Measurements from ENCODE around the gene KLRF1.

Gene KLRF1

GRCh38 chr12:9829483-9829882, 2.2 kb downstream of the KLRF1 start:
- H3K9me3 Mint-ChIP-seq = no peaks in the 10 kb centered on the region
- H3K36me3 Mint-ChIP-seq (ENCODE audit: low read depth) = no peaks in the 10 kb centered on the region
- H3K27me3 Mint-ChIP-seq (ENCODE audit: low read depth) = peaks cover 32% of the 10 kb centered on the region
- no peak overlapping the region for H3K4me3 Mint-ChIP-seq
- H3K27ac Mint-ChIP-seq = no peak overlapping the region
- no peak for DNase-seq (ENCODE audit: low spot score)
- no peaks in the 10 kb centered on the region for H3K4me1 Mint-ChIP-seq (ENCODE audit: low read depth)

DNA sequence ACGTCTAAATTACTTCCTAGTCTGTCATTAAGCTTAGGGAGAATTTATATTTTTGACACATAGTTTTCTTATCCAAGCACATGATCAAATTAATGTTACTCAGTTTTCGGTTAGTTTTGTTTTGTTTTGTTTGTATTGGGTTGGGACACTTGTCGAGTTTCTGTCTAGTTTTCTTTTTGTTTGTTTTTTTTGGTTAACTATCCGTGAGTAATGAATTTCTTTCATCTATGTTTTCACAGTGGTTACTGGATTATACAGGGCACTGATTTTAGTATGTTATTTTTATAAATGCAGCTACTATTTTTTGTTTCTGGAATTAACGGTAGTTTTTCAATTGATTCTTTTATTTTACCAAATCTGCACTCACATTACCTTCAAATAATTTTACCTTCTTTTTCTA, 2.7 kb downstream of the KLRF1 start:
- DNase-seq (ENCODE audit: low spot score) = no peak
- H3K4me3 Mint-ChIP-seq = no peak overlapping the region
- no peaks in the 10 kb centered on the region for H3K9me3 Mint-ChIP-seq
- H3K27me3 Mint-ChIP-seq (ENCODE audit: low read depth) = peaks cover 27% of the 10 kb centered on the region
- H3K4me1 Mint-ChIP-seq (ENCODE audit: low read depth) = no peaks in the 10 kb centered on the region
- no peak overlapping the region for H3K27ac Mint-ChIP-seq
- no peaks in the 10 kb centered on the region for H3K36me3 Mint-ChIP-seq (ENCODE audit: low read depth)

GRCh38 chr12:9831720-9832119, 4.4 kb downstream of the KLRF1 start:
- H3K27me3 Mint-ChIP-seq (ENCODE audit: low read depth) = peaks cover 13% of the 10 kb centered on the region
- no peaks in the 10 kb centered on the region for H3K9me3 Mint-ChIP-seq
- no peak overlapping the region for H3K27ac Mint-ChIP-seq
- no peak overlapping the region for H3K4me3 Mint-ChIP-seq
- H3K36me3 Mint-ChIP-seq (ENCODE audit: low read depth) = no peaks in the 10 kb centered on the region
- H3K4me1 Mint-ChIP-seq (ENCODE audit: low read depth) = no peaks in the 10 kb centered on the region
- DNase-seq (ENCODE audit: low spot score) = no peak

DNA sequence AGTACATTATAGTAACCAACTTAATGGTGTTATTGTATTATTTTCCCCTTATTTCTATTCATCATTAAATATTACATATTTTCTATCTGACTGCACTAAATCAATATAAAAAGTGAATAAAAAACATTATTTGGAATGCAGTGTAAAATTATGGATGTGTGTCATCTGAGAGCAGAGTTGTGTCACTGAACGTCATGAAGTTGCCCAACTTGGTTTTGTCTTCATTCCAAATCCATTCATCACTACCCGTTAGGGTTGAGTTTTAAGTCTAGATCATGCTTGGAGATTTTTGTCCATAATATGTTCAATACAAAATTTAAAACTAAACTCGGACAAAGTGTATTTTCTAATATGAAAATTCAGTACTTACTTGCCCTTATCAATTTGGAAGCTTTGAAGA, 16.1 kb downstream of the KLRF1 start:
- no peaks in the 10 kb centered on the region for H3K4me1 Mint-ChIP-seq (ENCODE audit: low read depth)
- H3K27ac Mint-ChIP-seq = no peak overlapping the region
- H3K27me3 Mint-ChIP-seq (ENCODE audit: low read depth) = peaks cover 52% of the 10 kb centered on the region
- H3K36me3 Mint-ChIP-seq (ENCODE audit: low read depth) = no peaks in the 10 kb centered on the region
- no peak for DNase-seq (ENCODE audit: low spot score)
- H3K4me3 Mint-ChIP-seq = no peak overlapping the region
- H3K9me3 Mint-ChIP-seq = peaks cover 3% of the 10 kb centered on the region

DNA sequence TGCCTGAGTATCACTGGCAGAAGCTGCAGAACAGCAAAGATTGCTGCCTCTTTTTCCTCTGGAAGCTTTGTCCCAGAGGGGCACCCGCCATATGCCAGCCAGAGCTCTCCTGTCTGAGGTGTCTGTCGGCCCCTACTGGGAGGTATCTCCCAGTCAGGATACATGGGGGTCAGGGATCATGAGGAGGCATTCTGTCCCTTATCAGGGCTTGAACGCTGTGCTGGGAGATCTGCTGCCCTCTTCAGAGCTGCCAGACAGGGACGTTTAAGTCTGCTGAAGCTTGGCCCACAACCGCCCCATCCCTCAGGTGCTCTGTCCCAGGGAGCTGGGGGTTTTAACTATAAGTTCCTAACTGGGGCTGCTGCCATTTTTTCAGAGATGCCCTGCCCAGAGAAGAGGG, 21.6 kb downstream of the KLRF1 start:
- H3K9me3 Mint-ChIP-seq = peaks cover 3% of the 10 kb centered on the region
- H3K4me1 Mint-ChIP-seq (ENCODE audit: low read depth) = no peaks in the 10 kb centered on the region
- no peak for DNase-seq (ENCODE audit: low spot score)
- H3K4me3 Mint-ChIP-seq = no peak overlapping the region
- H3K27me3 Mint-ChIP-seq (ENCODE audit: low read depth) = peaks cover 36% of the 10 kb centered on the region
- peaks cover 18% of the 10 kb centered on the region for H3K36me3 Mint-ChIP-seq (ENCODE audit: low read depth)
- no peak overlapping the region for H3K27ac Mint-ChIP-seq

DNA sequence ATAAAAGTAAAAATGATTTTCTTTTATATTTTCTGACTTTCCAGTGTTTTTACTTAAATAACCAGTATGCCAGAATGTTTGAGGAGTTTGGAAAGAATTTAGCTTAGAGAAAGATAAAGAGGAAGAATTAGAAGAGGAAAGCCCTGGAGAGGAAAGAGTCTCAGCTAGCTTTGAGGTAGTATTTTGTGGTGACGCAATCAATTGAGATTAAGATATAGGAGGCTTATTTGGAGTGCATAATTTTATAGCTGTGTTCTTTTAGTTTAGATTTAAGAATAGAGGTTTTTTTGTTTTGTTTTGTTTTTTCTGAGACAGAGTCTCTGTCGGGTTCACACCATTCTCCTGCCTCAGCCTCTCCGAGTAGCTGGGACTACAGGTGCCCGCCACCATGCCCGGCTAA, 23.8 kb downstream of the KLRF1 start:
- Mint-ChIP-seq H3K27me3 (ENCODE audit: low read depth) (peaks cover 20% of the 10 kb centered on the region), H3K4me3 (no peak overlapping the region), H3K4me1 (ENCODE audit: low read depth) (no peaks in the 10 kb centered on the region), H3K27ac (no peak overlapping the region), H3K36me3 (ENCODE audit: low read depth) (peaks cover 34% of the 10 kb centered on the region), H3K9me3 (peaks cover 3% of the 10 kb centered on the region)
- no peak for DNase-seq (ENCODE audit: low spot score)

- Mint-ChIP-seq H3K36me3 (ENCODE audit: low read depth) (peaks cover 42% of the 10 kb centered on the region), H3K27ac (no peak overlapping the region), H3K9me3 (peaks cover 3% of the 10 kb centered on the region), H3K4me1 (ENCODE audit: low read depth) (no peaks in the 10 kb centered on the region), H3K27me3 (ENCODE audit: low read depth) (peaks cover 12% of the 10 kb centered on the region), H3K4me3 (no peak overlapping the region)
- DNase-seq (ENCODE audit: low spot score) = no peak
These were observed 24.6 kb downstream of the KLRF1 start for GRCh38 chr12:9851927-9852326.

DNA sequence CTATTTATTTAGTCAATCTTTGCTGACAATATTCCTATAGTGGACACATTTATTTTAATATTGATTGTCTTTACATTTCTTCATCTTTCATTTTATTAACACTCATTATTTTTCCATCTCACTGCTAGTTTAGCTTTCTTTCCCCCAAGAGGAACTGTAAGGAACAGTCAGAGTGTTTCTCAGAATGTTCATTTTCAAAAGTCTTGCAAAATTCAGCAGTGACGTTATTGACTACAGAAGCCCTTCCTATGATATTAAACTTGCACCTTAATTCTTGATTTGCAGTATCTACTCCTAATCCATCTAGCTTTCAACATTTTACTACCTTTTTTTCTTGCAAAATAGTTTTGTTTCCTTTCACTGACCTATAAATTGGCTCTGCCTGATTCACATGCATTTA, 28.9 kb downstream of the KLRF1 start:
- no peak overlapping the region for H3K27ac Mint-ChIP-seq
- H3K36me3 Mint-ChIP-seq (ENCODE audit: low read depth) = peaks cover 56% of the 10 kb centered on the region

GRCh38 chr12:9856894-9857293, 29.6 kb downstream of the KLRF1 start:
- peaks cover 57% of the 10 kb centered on the region for H3K36me3 Mint-ChIP-seq (ENCODE audit: low read depth)

More for the DNA sequence above, 28.9 kb downstream of the KLRF1 start:
- peaks cover 4% of the 10 kb centered on the region for H3K4me1 Mint-ChIP-seq (ENCODE audit: low read depth)
- DNase-seq (ENCODE audit: low spot score) = no peak
- no peaks in the 10 kb centered on the region for H3K9me3 Mint-ChIP-seq
- H3K27me3 Mint-ChIP-seq (ENCODE audit: low read depth) = peaks cover 2% of the 10 kb centered on the region
- H3K4me3 Mint-ChIP-seq = no peak overlapping the region

GRCh38 chr12:9858135-9858534, 30.9 kb downstream of the KLRF1 start:
- Mint-ChIP-seq H3K27ac (no peak overlapping the region), H3K27me3 (ENCODE audit: low read depth) (peaks cover 2% of the 10 kb centered on the region), H3K9me3 (peaks cover 7% of the 10 kb centered on the region), H3K36me3 (ENCODE audit: low read depth) (peaks cover 54% of the 10 kb centered on the region), H3K4me1 (ENCODE audit: low read depth) (peaks cover 6% of the 10 kb centered on the region), H3K4me3 (no peak overlapping the region)
- DNase-seq (ENCODE audit: low spot score) = no peak

More at GRCh38 chr12:9856894-9857293, 29.6 kb downstream of the KLRF1 start:
- Mint-ChIP-seq H3K4me1 (ENCODE audit: low read depth) (peaks cover 5% of the 10 kb centered on the region), H3K27ac (no peak overlapping the region), H3K9me3 (no peaks in the 10 kb centered on the region), H3K27me3 (ENCODE audit: low read depth) (peaks cover 2% of the 10 kb centered on the region), H3K4me3 (no peak overlapping the region)
- no peak for DNase-seq (ENCODE audit: low spot score)

GRCh38 chr12:9864913-9865675, 37.8 kb downstream of the KLRF1 start:
- Mint-ChIP-seq H3K4me1 (ENCODE audit: low read depth) (peaks cover 43% of the 10 kb centered on the region), H3K27me3 (ENCODE audit: low read depth) (no peaks in the 10 kb centered on the region), H3K36me3 (ENCODE audit: low read depth) (peaks cover 30% of the 10 kb centered on the region), H3K9me3 (peaks cover 19% of the 10 kb centered on the region), H3K4me3 (peak overlapping the region; percentile 83), H3K27ac (peak overlapping the region; percentile 86)
- DNase-seq (ENCODE audit: low spot score) = no peak

DNA sequence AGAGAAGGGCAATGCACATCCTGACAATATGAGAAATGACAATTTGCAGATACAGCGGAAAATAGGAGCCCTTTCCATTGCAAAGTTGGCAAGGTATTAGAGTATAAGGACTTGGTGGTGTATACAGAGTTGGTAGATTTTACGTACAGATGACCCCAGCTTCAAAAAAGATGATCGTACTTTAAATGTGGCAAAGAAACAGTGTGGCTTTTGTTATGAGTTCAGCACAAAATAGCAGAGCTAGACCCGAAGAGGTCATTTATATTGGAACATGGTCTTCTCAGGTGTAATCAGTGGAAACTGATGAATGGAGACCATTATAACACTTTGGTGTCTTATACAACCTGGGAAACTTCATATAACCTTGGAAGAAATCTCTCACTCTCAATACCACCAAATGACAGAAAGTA, 39.6 kb downstream of the KLRF1 start:
- Mint-ChIP-seq H3K4me1 (ENCODE audit: low read depth) (peaks cover 48% of the 10 kb centered on the region), H3K36me3 (ENCODE audit: low read depth) (peaks cover 26% of the 10 kb centered on the region), H3K27ac (peak overlapping the region; percentile 90), H3K4me3 (peak overlapping the region; percentile 84), H3K27me3 (ENCODE audit: low read depth) (no peaks in the 10 kb centered on the region), H3K9me3 (peaks cover 19% of the 10 kb centered on the region)
- no peak for DNase-seq (ENCODE audit: low spot score)

DNA sequence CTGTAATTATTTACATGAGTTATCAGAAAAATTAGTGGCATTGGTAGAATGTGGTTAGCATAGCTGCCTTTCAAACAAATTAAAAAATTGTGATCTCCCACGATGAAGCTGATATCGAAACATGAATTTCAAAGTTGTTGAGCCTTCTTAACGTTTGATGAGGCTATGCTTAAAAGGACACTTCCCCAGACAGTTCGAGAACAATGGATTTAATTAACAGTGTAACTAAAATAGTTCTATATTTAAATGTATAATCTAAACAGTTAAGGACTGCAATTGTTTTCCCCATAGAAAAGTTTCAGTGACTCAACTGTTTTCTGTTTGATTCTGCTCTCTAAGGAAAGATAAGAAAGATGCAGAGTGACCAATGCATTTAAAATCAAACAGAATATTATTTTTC, 40.2 kb downstream of the KLRF1 start:
- peak overlapping the region; percentile 84 for H3K4me3 Mint-ChIP-seq
- peaks cover 47% of the 10 kb centered on the region for H3K4me1 Mint-ChIP-seq (ENCODE audit: low read depth)
- no peak for DNase-seq (ENCODE audit: low spot score)
- H3K27me3 Mint-ChIP-seq (ENCODE audit: low read depth) = no peaks in the 10 kb centered on the region
- H3K9me3 Mint-ChIP-seq = peaks cover 17% of the 10 kb centered on the region
- peaks cover 24% of the 10 kb centered on the region for H3K36me3 Mint-ChIP-seq (ENCODE audit: low read depth)
- peak overlapping the region; percentile 89 for H3K27ac Mint-ChIP-seq

DNA sequence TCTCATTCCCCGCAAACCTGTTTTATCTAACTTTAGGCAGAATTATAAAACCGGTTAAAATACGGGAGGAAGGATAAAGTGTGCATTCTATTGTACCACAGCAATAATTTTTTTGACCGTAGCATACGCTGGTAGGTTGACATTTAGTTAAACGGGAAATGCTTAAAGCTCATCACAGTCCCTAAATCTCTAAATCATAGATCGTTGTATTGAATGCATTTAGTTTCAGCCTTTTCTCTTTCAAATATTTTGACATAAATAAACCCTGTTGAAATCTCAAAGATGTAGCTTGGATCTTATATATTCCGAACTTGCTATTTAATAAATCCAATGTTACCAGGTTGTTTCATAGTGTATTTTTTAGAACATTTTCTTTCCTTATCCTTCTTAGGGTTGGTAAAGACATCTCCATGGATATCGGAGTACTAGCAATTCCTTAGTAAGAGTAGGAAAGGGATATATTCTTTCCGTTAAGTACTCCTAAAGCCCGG, 41.1 kb downstream of the KLRF1 start:
- no peaks in the 10 kb centered on the region for H3K27me3 Mint-ChIP-seq (ENCODE audit: low read depth)
- H3K4me1 Mint-ChIP-seq (ENCODE audit: low read depth) = peaks cover 45% of the 10 kb centered on the region
- peaks cover 16% of the 10 kb centered on the region for H3K36me3 Mint-ChIP-seq (ENCODE audit: low read depth)
- DNase-seq (ENCODE audit: low spot score) = no peak
- peaks cover 10% of the 10 kb centered on the region for H3K9me3 Mint-ChIP-seq
- H3K4me3 Mint-ChIP-seq = peak overlapping the region; percentile 94
- H3K27ac Mint-ChIP-seq = peak overlapping the region; percentile 95

DNA sequence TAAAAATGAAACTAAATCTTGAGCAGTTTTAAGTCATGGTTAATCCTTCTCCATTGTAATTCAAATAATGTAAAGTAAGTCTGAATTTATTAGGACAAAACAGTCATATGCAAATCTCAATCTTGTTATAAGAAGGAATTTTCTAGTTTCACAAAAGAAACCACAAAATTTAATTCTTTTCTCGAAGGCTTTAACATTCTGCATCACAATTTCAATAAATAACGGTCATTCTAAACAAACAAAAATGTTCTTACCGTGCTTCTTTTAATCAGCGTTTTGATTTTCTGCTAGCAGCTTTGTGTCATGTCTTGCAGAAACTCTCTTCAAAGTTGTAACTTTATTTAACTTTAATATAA, 41.6 kb downstream of the KLRF1 start:
- H3K9me3 Mint-ChIP-seq = peaks cover 4% of the 10 kb centered on the region
- no peaks in the 10 kb centered on the region for H3K27me3 Mint-ChIP-seq (ENCODE audit: low read depth)
- H3K36me3 Mint-ChIP-seq (ENCODE audit: low read depth) = peaks cover 10% of the 10 kb centered on the region
- H3K27ac Mint-ChIP-seq = peak overlapping the region; percentile 95
- DNase-seq (ENCODE audit: low spot score) = no peak
- peak overlapping the region; percentile 94 for H3K4me3 Mint-ChIP-seq
- H3K4me1 Mint-ChIP-seq (ENCODE audit: low read depth) = peaks cover 41% of the 10 kb centered on the region

All from T-helper 2 cell treated with Interferon-gamma antibody and Interleukin-4, amounts not matched to agents 5 μg/mL and 100 μg/mL, for 36 hours (primary cell).